IPS DF 4.7 (cell line): ENCODE measurements around the gene DEDD2.

Experiments used
- DNase-seq: peaks from one replicate; pipeline ENCODE4 v3.0.0-alpha.2; 2013; ENCODE audit warnings: low spot score; ENCODE audit errors: extremely low read depth

Gene DEDD2

DNA sequence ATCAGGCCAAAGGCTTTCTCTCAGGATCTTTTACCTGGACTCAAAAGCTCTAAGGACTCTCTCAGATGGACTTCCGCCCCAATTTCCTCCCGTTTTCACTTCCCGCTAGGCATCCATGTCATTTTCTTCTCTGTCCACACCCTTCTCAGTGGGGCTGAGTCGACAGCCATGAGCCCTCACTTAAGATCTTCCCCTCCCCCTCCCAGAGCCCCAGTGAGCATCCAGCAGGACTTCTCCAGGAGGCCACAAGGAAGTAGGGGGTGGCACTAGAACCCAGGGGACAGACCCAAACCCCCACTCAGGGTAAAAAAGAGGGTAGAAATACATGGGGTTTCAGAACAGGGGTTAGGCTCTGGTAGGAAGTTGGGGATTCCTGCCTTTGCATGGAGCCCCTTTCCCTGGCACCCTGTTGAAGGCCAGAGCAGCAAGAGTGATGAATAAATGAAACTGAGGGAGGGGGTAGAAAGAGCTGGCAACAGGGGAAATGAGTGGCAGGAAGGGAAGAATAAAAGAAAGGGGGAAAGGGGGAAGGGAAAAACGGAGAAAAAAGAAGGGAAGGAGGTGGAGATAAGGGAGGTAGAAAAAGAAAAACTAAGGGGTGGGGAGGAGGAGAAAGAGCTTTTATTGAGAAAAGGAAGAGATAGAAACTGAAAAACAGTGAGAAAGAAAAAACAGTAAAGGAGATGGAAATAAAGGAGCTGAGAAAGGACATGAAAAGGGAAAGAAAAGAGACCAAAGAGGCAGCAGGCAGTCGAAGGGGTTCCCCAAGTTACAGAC, 42.3 kb downstream of the DEDD2 start:
- no peak for DNase-seq

DNA sequence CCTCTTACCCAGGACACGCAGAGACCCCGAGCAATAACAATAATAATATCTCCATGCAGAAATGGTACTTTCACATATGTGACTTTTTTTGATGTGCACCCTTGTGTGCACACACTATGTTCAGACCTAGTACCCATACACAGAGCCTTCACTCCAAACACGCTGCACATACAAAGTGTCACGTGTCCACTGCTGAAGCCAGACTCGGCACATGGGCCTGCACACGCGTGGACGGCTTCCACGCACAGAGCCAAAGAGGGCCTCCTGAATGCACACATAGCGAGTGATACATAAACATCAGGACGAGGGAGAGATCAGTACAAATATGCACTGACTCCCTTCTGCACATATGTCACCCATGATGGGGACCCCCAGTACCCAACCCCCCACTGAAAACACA, 43.3 kb downstream of the DEDD2 start:
- DNase-seq = no peak

DNA sequence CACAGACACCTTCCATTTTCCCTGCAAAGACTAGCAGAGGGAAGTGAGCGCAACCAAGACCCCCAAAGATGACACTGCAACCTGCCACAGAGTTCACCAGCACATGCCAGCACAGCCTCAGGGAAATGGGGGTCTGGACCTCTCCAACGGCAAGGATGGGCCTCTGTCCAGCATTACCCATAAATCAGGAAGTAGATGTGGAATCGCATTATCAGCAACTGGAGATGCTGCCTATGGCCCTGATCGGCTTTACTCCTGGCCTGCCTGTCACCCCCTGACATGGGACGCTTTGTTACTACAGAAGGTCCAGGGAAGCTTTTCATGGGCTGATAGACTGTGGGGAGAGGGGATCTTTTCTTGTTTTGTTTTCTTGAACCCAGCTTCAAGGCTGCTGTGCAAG, 43.8 kb downstream of the DEDD2 start:
- no peak for DNase-seq

DNA sequence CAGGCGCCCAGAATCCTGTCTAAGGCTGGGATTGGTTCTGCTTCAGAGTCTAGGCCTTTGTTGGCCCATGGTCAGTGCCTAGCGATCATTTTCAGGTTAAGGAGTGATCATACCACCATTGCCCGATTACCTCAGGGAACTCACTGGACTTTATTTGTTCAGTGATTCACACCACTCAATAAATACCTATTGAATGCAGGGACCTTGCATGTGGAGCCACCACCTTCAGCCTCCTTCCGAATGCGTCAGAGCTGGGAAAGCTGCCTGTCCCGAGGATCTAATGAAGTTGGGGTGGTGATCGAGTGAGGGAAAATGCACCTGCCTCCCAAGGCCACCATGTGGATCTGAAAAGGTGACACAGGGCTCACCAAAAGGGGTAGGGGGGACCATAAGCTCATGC, 45.2 kb downstream of the DEDD2 start:
- DNase-seq = no peak

DNA sequence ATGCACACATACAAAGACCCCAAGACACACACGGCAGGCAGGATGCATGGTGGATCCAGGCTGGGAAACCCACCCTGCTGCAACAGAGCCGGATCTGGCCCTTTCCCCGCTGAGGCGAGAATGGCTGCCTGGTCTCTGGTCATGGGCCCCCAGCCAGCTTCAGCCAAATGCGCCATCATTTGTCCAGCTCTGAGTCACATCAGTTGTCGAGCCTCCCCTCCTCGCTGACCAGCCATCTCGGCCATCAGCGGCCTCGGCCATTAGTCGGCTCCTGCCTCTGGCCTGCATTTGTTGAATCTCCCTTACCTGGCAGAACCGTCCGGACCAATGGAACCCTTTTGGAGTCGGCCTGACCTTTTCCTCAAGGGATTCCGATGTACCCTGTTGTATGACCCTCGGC, 46.8 kb downstream of the DEDD2 start:
- DNase-seq = no peak

DNA sequence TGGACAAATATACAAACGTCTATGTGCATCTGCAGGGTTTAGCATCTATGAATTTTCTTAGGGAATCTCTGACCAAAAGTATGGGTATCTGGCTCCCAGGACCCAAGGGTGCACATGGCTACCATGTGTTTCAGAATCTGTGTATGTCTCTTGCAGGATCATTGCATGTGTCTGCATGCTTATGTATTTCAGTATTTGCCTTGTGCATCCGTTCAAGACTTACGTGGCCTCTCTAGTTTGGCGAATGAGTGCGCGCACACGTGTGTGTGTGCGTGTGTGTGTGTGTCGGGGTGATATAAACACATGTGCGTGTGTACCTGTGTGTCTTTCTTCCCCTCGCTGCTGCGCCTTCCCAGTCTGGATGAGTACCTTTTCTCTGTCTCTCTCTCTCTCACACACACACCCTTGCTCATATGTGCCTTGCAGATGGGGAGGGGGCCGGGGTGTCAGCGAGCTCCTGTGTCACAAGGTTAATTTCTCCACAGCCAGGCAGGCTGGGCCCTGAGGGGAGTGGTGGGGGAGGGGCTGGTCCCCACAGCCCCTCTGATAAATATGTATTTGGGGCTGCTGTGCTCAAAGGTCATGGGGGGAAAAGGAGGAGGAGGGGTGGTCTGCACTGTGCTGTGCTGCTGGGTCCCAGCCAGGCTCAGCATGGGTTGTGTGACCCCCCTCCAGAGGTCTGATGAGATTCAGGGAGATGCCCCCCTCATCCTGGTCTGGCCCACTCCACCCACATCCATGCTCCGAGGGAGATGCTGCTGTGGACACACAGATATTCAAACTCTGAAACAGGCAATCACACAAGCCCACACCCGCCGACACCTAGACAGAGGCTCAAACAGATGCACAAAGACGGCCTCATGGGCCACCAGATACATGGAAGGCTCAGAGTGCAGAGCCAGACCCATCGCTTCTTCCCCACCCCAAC, 47.7 kb downstream of the DEDD2 start:
- DNase-seq = no peak

DNA sequence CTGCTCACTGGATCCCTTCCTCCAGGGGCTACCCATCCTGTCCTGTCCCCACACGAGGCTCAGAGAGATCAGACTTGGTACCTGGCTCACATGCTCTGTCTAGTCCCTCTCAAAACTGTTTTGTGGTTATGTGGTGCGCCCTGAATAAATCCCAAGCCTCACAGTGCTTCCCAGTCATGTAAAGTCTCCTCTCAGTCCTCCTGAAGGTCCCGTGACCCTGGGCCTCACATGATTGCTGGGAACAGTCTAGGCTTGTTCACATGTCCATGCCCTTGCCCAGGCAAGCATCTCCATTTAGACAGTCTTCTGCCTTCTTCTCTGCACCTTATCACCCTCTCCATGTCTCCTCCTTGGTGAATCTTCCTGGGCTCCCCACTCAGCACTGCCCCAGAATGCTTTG, 49.3 kb downstream of the DEDD2 start:
- no peak for DNase-seq

DNA sequence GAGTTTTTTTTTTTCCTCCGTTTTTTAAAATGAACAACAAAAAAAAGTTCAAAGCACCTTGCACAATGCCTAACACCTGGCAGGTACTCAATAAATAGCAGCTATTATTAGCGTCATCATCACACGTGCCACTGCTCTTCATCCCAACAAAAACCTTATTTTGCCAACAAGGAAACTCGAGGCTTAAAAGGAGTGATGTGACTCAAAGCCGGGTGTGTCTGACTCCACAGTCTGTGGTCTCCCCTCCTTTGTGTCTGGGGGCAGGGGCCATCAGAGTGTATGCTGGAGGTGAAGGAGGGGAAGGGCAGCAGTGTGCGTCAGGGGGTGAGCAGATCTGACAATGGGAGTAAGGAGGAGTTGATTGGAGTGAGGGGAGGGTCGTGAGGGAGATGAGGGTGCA, 51.2 kb downstream of the DEDD2 start:
- no peak for DNase-seq

DNA sequence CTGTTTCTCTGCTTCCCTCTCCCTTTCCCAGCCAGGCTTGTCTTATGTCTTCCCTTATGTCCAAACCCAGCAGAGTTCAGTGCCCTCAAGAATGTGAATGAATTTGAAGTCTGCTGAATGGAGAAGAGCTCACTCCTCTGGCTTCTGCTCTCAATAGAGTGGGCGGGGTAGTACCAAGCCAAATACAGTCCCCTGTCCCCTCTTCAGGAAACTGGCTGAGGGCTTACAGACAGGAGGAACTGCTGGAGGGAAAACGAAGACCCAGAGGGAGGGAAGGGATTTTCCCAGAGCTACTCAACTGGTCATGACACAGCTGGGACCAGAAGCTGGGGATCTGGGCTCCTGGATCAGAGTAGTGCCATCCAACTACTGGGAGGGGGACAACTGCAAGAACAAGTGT, 52.3 kb downstream of the DEDD2 start:
- DNase-seq = no peak

DNA sequence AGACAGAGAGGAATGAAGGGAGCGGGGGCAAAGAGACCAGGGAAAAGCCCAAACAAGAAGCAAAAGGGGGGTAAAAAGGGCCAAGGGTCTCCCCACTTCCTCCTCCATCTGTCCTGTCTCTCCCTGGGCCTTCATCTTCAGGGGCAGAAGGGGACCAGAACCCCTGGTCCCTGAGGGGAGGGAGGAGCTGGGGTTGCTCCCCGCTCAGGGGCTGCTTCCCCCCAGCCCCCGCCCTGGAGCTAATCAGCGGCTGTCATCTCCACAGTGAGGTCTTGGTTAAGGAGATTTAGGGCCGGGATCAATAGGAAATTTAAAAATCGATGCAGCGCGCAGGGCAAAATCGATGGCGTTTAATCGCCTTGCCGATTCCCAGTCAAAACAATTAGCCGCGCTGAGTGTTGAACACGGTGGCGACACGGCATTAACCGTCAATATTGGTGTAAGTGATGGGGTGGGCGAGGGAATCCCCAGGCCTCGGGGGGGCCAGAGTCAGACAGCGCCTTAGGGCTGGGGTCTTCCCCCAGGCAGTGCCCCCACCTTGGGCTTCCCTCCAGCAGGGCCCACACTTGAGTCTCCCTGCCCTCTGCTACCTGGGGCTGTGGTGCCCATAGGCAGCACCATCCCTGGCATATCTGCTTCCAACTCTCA, 55.7 kb downstream of the DEDD2 start:
- DNase-seq = no peak

DNA sequence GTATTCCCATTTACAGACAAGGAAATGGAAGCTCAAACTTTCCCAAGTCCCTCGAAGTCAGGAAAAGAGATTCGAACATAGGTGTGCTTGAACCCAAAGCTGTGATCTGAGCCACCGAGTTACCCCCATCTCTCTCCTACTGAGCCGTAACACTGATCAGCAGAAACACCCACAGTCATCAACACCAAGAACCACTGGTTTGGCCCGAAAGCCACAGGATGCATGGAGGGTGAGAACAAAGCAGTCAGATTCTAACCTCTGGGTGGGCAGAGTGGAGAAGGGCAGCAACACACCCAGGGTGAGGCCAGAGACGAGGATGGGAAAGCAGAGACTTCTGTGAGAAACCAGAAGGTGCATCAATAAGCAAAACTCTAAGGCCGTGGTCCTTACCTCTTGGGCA, 57.5 kb downstream of the DEDD2 start:
- no peak for DNase-seq

DNA sequence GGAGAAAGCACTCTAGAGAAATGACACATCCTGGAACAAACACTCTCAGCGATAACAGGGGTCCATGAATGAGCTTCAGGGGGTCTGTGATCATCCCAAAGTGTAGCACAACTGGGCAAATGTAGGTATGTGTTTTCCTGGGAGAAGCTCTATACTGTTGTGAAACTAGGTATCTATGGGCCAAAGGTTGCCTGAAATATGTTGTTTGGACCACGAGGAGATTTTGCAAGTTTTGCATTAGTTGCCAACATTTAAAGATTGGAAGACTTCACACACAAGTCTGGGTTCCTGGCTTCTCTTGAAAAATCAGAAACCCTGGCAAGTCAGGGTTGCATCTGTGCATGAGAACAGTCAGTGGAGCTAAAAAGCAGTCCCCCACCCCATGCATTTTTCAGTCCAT, 58.6 kb downstream of the DEDD2 start:
- no peak for DNase-seq

DNA sequence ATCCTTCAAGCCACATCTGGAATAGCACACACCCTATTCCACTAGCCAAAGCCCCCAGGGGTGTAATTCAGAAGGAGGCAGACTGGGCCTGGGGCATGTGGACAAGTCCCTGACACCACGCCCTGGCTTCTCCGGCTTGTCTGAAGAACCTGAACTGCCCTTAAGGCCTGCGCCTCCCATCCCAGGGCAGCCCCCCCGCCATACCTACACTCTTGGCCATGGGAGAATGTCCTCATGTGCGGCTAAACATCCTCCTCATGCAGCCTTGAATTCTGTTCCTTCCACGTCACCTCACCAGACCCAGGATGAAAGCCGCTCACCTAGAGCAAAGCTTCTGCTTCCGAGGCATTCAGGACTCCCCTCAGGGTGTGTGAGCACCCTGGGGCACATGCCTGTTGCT, 60.9 kb downstream of the DEDD2 start:
- DNase-seq = no peak

DNA sequence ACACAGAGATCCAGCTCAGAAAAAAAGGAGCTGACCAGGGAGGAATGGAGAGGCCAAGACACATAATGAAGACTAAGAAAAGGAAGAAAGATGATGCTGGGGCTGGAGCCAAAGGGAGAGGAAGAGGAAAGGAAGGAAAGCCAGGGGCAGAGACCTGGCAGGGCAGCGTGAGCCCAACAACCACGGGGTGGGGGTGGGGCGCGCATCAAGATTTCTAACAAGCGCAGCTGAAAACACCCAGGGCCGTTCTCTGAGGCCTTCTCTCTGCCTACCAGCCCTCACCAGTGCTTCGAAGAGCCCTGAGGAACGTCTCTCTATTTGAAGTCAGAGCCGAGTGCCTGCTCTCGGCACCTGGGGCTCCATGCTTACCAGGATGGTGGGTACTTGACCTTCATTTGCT, 61.7 kb downstream of the DEDD2 start:
- no peak for DNase-seq

DNA sequence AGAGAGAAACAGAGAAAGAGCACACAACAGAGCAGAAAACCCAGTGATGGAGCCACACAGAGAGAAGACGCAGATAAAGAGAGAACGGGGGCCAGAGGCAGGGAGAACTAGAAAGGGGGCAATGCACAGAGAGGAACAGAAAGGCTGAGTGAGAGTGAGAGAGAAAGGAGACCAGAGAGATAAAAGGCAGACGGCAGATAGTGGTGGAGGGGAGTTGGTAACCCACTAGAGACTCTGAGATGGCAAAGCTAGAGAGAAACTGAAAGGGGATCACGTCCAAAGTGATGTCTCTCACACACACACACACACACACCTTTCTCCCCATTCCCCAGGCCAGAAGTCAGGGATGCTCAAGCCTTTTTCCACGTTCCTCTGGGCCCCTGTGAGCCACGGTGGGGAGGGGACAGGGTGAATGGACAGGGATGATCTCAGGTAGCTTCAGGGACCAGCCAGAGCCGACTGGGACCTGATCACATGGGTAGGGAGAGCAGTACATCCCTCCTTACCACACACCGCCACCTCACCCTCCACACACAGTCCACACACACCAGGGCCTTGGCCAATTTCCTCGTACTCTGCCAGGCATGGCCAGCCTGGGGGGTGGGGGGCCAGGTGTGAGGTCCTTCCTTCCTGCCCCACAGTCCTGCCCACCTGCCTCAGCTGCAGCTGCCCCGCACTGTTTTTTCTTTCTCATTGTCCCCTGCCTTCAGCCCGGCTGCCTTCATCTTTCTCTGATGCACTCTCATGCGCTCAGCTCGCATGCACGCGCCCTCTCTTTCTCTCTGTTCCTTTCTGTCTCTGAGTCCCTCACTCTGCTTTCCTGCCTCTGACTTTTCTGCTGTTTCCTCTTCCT, 62.8 kb downstream of the DEDD2 start:
- DNase-seq = no peak

DNA sequence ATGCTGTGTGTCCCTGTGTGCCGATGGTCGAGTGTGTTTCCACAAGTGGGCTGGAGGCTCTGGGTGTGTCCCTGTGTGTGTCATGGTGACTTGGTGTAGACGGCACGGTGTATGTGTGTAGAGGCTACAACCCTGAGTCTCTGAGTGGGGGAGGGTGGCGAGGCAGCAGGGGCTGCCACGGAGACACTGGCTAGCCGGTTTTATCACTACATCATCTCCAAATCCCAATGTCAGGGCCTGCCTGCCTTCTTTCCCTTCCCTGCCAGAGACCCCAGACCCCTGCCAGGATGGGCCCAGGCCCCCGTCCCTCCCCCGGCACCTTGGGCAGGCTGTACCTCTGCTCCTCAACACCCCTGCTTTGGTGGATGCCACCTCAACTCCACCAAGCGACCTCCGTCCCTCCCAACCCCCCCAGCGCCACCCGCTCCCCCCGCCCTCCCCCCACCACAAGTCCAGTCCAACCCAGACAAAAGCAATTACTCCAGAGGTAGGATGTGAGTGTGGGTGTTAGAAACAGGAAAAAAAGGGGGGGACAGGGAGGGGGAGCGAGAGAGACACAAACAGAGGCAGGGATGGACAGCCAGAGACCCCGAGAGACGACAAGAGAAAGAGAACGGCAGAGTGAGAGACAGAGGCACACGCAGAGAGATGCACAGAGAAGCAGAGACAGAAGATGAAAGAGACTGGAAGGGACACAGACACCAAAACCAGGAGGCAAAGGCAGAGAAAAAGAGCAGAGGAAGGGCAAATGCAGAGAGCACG, 63.6 kb downstream of the DEDD2 start:
- DNase-seq = no peak

DNA sequence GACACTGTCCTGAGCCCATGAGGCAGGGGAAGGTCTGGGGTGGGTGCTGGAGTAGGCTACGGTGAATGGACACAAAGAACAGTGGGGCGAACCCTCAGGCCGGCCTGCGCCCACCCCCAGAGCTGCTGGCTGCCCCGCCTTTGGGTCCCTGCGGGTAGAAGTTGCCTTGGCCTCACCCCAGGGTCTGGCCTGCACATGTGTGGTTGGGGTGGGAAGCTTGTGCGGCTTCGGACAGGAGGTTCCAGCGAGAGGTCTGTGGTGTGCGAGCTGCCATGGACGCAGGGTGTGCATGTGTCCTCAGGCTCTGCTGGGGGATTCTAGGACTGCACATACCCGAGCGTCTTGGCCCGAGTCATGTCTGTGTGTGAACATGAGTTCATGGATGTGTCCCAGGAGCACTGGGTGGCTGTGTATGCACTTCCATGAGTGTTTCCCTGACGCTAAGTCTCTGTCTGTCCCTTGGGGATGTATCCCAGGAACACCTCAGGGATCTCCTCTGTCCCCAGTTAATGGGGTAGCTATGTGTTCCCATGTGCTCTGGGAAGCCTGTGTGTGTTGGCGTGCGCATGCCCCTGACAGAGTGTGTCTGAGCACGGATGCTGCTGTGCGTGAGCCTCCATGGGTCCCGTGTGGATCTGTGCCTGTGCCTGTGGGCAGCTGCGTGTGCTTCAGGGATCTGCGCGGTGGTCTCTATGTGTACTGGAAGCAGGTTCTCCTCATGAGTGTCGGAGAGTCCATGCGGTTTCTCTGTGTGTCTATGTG, 64.4 kb downstream of the DEDD2 start:
- no peak for DNase-seq

DNA sequence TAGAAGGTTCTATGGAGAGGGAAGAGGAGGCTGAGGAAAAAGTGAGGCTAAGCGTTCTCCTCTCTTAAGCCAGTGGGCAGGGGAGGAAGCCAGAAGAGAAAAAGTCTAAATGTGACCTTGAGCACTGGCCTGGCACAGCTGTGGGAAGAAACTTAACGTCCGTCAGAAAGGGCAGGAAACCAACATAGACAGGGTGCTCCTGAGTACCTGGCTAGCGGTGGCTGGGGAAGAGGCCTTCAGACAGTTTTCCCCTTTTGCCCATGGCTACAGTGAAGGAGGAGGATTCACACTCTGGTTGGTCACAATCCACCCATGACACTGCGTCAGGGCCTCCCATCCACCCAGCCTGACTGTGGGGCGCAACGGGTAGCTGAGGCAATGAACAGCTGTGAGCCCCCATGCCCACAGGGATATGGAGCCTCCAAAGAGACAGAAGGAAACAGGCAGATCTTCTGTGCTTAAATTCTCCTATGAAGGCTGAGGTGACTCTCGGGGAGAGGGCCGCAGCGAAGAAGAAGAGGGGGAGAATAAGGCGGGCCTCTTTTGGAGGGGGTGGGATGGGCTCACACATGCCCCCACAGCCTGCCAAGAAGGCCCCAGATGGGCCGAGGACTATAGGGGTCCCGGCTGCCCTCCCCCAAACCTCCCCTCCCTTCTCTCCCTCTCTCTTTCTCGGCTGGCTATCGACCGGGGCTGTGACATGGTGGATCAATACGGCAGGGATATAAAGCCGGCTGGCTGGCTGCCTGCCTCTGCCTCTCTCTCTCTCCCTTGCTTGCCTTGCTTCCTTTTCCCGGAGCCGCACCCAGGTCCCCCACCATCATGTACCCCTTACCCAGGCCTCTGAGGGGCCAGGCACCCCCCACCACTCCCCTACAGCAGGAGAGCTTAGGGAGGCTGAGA, 65.4 kb downstream of the DEDD2 start:
- DNase-seq = no peak

DNA sequence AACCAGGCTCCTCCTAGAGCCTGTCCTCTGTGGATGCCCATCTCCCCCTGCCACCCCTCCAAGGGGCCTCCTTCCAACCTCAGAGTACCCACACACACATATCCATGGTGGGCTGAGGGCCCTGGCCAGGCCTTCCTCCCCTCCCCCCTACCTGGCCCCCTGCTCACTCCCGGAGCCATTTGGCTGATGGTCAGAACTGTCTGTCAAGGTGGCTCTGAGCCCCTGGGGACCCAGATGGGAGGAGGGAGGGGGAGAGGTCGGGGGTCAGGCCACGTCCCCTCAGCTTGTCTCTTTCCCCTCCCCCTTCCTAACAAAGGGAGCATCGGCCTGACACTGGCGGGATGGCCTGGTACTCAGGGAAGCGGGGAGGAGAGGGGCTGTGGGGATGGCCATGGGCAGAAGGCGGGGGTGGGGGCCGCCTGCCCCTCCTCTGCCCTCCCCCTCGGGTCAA, 66.5 kb downstream of the DEDD2 start:
- no peak for DNase-seq
